NCI-H524 treated with DMSO at 0.1 percent for 48 hours (cell line): ENCODE measurements around the gene PRDM16.

Source experiments
- DNase-seq: peaks from one replicate; lab custom pipeline; 2025; lab: John Stamatoyannopoulos, UW

Gene PRDM16

GRCh38 chr1:3262681-3263286 is 193.8 kb downstream of the PRDM16 start:
- DNase-seq = no peak

GRCh38 chr1:3263790-3264189 is 194.8 kb downstream of the PRDM16 start:
- DNase-seq = no peak

GRCh38 chr1:3264456-3264855 is 195.5 kb downstream of the PRDM16 start:
- no peak for DNase-seq

GRCh38 chr1:3265835-3266805 is 197.1 kb downstream of the PRDM16 start:
- DNase-seq = no peak

- no peak for DNase-seq
Measured at GRCh38 chr1:3266870-3267549, 198.0 kb downstream of the PRDM16 start.

- DNase-seq = no peak
Measured at GRCh38 chr1:3267550-3268270, 198.7 kb downstream of the PRDM16 start.

- no peak for DNase-seq
Measured at GRCh38 chr1:3268281-3268680, 199.3 kb downstream of the PRDM16 start.

- DNase-seq = no peak
Measured at GRCh38 chr1:3270403-3271245, 201.6 kb downstream of the PRDM16 start.

- DNase-seq = no peak
Measured at GRCh38 chr1:3271866-3272265, 202.9 kb downstream of the PRDM16 start.

- no peak for DNase-seq
Measured at GRCh38 chr1:3272321-3273045, 203.5 kb downstream of the PRDM16 start.

- no peak for DNase-seq
Measured at GRCh38 chr1:3273447-3273846, 204.4 kb downstream of the PRDM16 start.

GRCh38 chr1:3274972-3275371 is 206.0 kb downstream of the PRDM16 start:
- DNase-seq = no peak

- no peak for DNase-seq
Measured at GRCh38 chr1:3275471-3276340, 206.7 kb downstream of the PRDM16 start.

- no peak for DNase-seq
Measured at GRCh38 chr1:3276341-3276800, 207.4 kb downstream of the PRDM16 start.

- no peak for DNase-seq
Measured at GRCh38 chr1:3277011-3277471, 208.0 kb downstream of the PRDM16 start.

- DNase-seq = no peak
Measured at GRCh38 chr1:3277623-3278022, 208.6 kb downstream of the PRDM16 start.

- DNase-seq = no peak
Measured at GRCh38 chr1:3278416-3279181, 209.6 kb downstream of the PRDM16 start.

- no peak for DNase-seq
Measured at GRCh38 chr1:3279182-3279470, 210.1 kb downstream of the PRDM16 start.

- DNase-seq = no peak
Measured at GRCh38 chr1:3281735-3282134, 212.7 kb downstream of the PRDM16 start.
